ENCODE measurements around the gene CEP112. TPM values are rescaled to one million over a fixed set of nuclear protein-coding genes. Genes with fewer than 3 reads are reported as not detected.

Gene CEP112
- total and polyA plus RNA-seq, 2 of the 8 experiments (the other 6 are each of a cell fraction or from before 2014, with no cell fraction given), result 0.62 to 3.1 TPM

GRCh38 chr17:65959630-65960029 is 232.3 kb downstream of the CEP112 start:
- ChIA-PET POLR2A (ENCODE audit: partially characterized antibody) (no interaction called here), CTCF (ENCODE audit: partially characterized antibody) (interaction anchor here (1.3 kb wide), 1 partner anchor 18 kb away, joined by 6 read pairs; no protein-coding TSS in a partner anchor)
- WGBS, 2 experiments (ENCODE audit: extremely low coverage in 1 of 2, insufficient coverage in 1 of 2, insufficient read length in 1 of 2, insufficient replicate concordance in 2 of 2, low coverage in 1 of 2, low lambda C conversion rate in 2 of 2, missing lambda C conversion rate in 1 of 2), result 97% methylated on average over 3 of the region's 3 CpGs; no CpG with 5 or more reads in 1 of the 2 experiments
- no peaks in the 10 kb centered on the region for H3K79me1 ChIP-seq (ENCODE audit: low read depth, low read length)
- H2BK20ac ChIP-seq (ENCODE audit: low read length), result no peak overlapping the region
- H2BK120ac ChIP-seq (replicated peaks; ENCODE audit: low read depth, low read length), result no peak overlapping the region
- no peak overlapping the region for H4K91ac ChIP-seq (replicated peaks; ENCODE audit: insufficient read length, low read length)
- no peak overlapping the region for H3K9ac ChIP-seq (replicated peaks in 1 of 4; ENCODE audit: extremely low read depth in 1 of 4, low read depth in 3 of 4, low read length in 3 of 4)
- H3K4me1 ChIP-seq (replicated peaks in 1 of 4; ENCODE audit: control insufficient read depth in 3 of 4, insufficient read depth in 4 of 4, low read length in 3 of 4), result no peaks in the 10 kb centered on the region
- H4K8ac ChIP-seq (ENCODE audit: extremely low read depth, insufficient read depth, low read length), result no peak overlapping the region
- no peak overlapping the region for H2BK5ac ChIP-seq (ENCODE audit: low read depth, low read length)
- no peak overlapping the region for H3K14ac ChIP-seq (ENCODE audit: insufficient read length)
- no peak overlapping the region for H4K5ac ChIP-seq (ENCODE audit: insufficient read length, low read depth, low read length)
- H3K27me3 ChIP-seq (replicated peaks in 1 of 4; ENCODE audit: control insufficient read depth in 3 of 4, extremely low read depth in 1 of 4, insufficient read depth in 3 of 4, low read length in 3 of 4), result no peaks in the 10 kb centered on the region
- peaks cover 2 to 3% of the 10 kb centered on the region in 2 experiments; a peak in 2 of 4 replicates for H3K9me3 ChIP-seq (ENCODE audit: insufficient read depth in 2 of 2, low read depth in 1 of 2, low read length in 1 of 2)
- FAIRE-seq, result no peak
- H3K4me3 ChIP-seq (ENCODE audit: extremely low read depth in 1 of 4, insufficient read depth in 2 of 4, low read depth in 3 of 4, low read length in 4 of 4), result no peak overlapping the region
- H3K79me2 ChIP-seq (ENCODE audit: control insufficient read depth in 1 of 2, insufficient read depth in 2 of 2, low read length in 2 of 2), result no peaks in the 10 kb centered on the region
- no peaks in the 10 kb centered on the region for H3K23me2 ChIP-seq (ENCODE audit: low read depth, low read length)
- H3K18ac ChIP-seq (ENCODE audit: extremely low read depth, low read length), result no peak overlapping the region
- H4K20me1 ChIP-seq (replicated peaks in 1 of 2; ENCODE audit: control insufficient read depth in 1 of 2, insufficient read depth in 2 of 2, low read length in 2 of 2), result no peaks in the 10 kb centered on the region
- H3K27ac ChIP-seq (ENCODE audit: low read depth, low read length), result no peak overlapping the region
- H2AFZ ChIP-seq (ENCODE audit: low read length), result no peak overlapping the region
- no peak overlapping the region for H3K23ac ChIP-seq (ENCODE audit: insufficient read length)
- no peak overlapping the region for H3K4ac ChIP-seq (replicated peaks; ENCODE audit: insufficient read length, low read depth, low read length)
- no peak overlapping the region for H3K56ac ChIP-seq (replicated peaks; ENCODE audit: insufficient read length, low read depth, low read length)
- no peak overlapping the region for H2AK5ac ChIP-seq (ENCODE audit: low read depth, low read length)
- no peak overlapping the region for H2BK12ac ChIP-seq (ENCODE audit: low read depth, low read length)
- H3K4me2 ChIP-seq (ENCODE audit: insufficient read depth in 1 of 2, low read depth in 2 of 2, low read length in 2 of 2), result no peak overlapping the region
- DNase-seq (ENCODE audit: low read depth in 1 of 2, low spot score in 2 of 2), result no peak
- H2BK15ac ChIP-seq (ENCODE audit: low read length), result no peak overlapping the region
- no peaks in the 10 kb centered on the region for H3K36me3 ChIP-seq (ENCODE audit: control insufficient read depth in 2 of 4, insufficient read depth in 4 of 4, low read length in 3 of 4)
- no peak for TF ChIP-seq SP1 (IDR thresholded peaks at IDR 0.05; ENCODE audit: low read depth, low read length)
- TF ChIP-seq EZH2 (IDR thresholded peaks at IDR 0.05; ENCODE audit: low read depth, low read length, severe bottlenecking), result no peak
- TF ChIP-seq BCL11A (IDR thresholded peaks at IDR 0.05; ENCODE audit: low read depth in 2 of 2, low read length in 2 of 2), result no peak
- no peak for TF ChIP-seq BACH1 (IDR thresholded peaks at IDR 0.05; ENCODE audit: low read length)
- TF ChIP-seq SRF (IDR thresholded peaks at IDR 0.05; ENCODE audit: low read depth, low read length), result no peak
- no peak for TF ChIP-seq CHD2 (IDR thresholded peaks at IDR 0.05; ENCODE audit: low read length)
- no peak for TF ChIP-seq RAD21 (IDR thresholded peaks at IDR 0.05 in 1 of 2, conservative IDR thresholded peaks at IDR 0.05 in 1 of 2; ENCODE audit: low read depth in 2 of 2, low read length in 2 of 2)
- no peak for TF ChIP-seq POLR2AphosphoS5 (IDR thresholded peaks at IDR 0.05; ENCODE audit: low read depth, low read length)
- no peak for TF ChIP-seq GTF2F1 (IDR thresholded peaks at IDR 0.05; ENCODE audit: borderline replicate concordance, low read depth, low read length)
- no peak for TF ChIP-seq MAFK (IDR thresholded peaks at IDR 0.05; ENCODE audit: low read depth, low read length)
- TF ChIP-seq CBX5 (IDR thresholded peaks at IDR 0.05; ENCODE audit: low read depth, low read length), result no peak
- TF ChIP-seq CTBP2 (IDR thresholded peaks at IDR 0.05; ENCODE audit: borderline replicate concordance, insufficient read depth, insufficient read length, low read length), result no peak
- no peak for TF ChIP-seq FOSL1 (IDR thresholded peaks at IDR 0.05; ENCODE audit: insufficient read depth, low read depth, low read length)
- TF ChIP-seq ASH2L (IDR thresholded peaks at IDR 0.05; ENCODE audit: low read length), result no peak
- TF ChIP-seq CHD1 (IDR thresholded peaks at IDR 0.05; ENCODE audit: low read depth, low read length), result no peak
- TF ChIP-seq TEAD4 (IDR thresholded peaks at IDR 0.05; ENCODE audit: low read depth, low read length), result no peak

Data from H1 (cell line).